B cell (primary cell): ENCODE measurements around the gene GGTA1.

Experiments used
- CTCF ChIP-seq: fragments of 200-600 bp; IDR thresholded peaks from one replicate; pipeline ENCODE4 v1.8.0; 2022; ENCODE audit warnings: antibody characterized with exemption, mild to moderate bottlenecking
- EZH2 ChIP-seq: IDR thresholded peaks from 2 replicates; pipeline ENCODE4 v1.6.1; 2012; ENCODE audit warnings: borderline replicate concordance, low read depth, mild to moderate bottlenecking, moderate library complexity, low read length; ENCODE audit not compliant: insufficient read depth, poor library complexity, severe bottlenecking

DNA sequence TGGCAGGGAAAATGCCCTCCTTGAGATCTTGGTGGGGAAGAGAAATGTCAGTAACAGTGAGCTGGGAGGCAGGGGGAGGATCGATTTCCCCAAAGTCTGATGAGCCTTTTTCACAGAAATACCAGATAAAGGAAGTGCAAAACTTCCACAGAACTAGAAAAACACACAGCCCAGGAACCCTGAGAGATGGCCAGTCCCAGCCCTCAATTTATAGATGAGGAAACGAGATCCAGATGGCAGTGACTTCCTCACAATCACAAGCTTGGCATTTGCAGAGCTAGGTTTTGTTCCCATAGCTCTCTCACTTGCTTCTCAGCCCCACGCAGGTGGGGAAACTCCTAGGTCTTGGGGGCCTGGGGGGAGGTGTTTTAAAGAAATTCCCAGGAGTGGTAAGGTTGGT lies 3.8 kb upstream of the GGTA1 start:
- TF ChIP-seq EZH2: no peak
- TF ChIP-seq CTCF: no peak
